Activated CD8-positive, alpha-beta memory T cell treated with anti-CD3 and anti-CD28 coated beads, Interleukin-2, amount 10 ng/mL, durations not matched to agents 7 days and 5 days (primary cell): ENCODE measurements around the gene TMC4. TPM values are rescaled to one million over a fixed set of nuclear protein-coding genes. Genes with fewer than 3 reads are reported as not detected.
"Not testable (repeated sequence)": the region's sequence is repeated elsewhere in the genome, so short reads cannot be mapped to it uniquely, and the experiment has no call there.

Experiments used
- ATAC-seq: fragments of 150-1000 bp; cut with Tn5 transposase; one replicate; pipeline ENCODE4 v1.10.0; 2021; ENCODE audit warnings: moderate library complexity
- CTCF ChIA-PET: fragments of 350-600 bp; sonication (Branson Sonifier 250); formaldehyde crosslinking; loops from one replicate; lab custom pipeline; 2021; ENCODE audit warnings: antibody characterized with exemption; lab: Charles Lee
- DNase-seq: peaks from one replicate; pipeline ENCODE4 v3.0.0-alpha.2; 2020
- H3K27ac Mint-ChIP-seq: one replicate; pipeline ENCODE4 v1.8.0; 2021; ENCODE audit warnings: mild to moderate bottlenecking, mixed read lengths
- H3K27me3 Mint-ChIP-seq: one replicate; pipeline ENCODE4 v1.8.0; 2021; ENCODE audit warnings: mixed read lengths
- H3K36me3 Mint-ChIP-seq: one replicate; pipeline ENCODE4 v1.8.0; 2021; ENCODE audit warnings: mild to moderate bottlenecking, mixed read lengths
- H3K4me1 Mint-ChIP-seq: one replicate; pipeline ENCODE4 v1.8.0; 2021; ENCODE audit warnings: mixed read lengths
- H3K4me3 Mint-ChIP-seq: one replicate; pipeline ENCODE4 v1.8.0; 2021; ENCODE audit warnings: mild to moderate bottlenecking, moderate library complexity, mixed read lengths
- H3K9me3 Mint-ChIP-seq: one replicate; pipeline ENCODE4 v1.8.0; 2022; ENCODE audit warnings: low read depth, mixed read lengths
- total RNA-seq, 2 experiments: library from RNA; stranded (reverse); gene quantifications; one replicate each; pipeline ENCODE4 v1.2.3, GENCODE V29; 2021

The TMC4 gene, protein sequence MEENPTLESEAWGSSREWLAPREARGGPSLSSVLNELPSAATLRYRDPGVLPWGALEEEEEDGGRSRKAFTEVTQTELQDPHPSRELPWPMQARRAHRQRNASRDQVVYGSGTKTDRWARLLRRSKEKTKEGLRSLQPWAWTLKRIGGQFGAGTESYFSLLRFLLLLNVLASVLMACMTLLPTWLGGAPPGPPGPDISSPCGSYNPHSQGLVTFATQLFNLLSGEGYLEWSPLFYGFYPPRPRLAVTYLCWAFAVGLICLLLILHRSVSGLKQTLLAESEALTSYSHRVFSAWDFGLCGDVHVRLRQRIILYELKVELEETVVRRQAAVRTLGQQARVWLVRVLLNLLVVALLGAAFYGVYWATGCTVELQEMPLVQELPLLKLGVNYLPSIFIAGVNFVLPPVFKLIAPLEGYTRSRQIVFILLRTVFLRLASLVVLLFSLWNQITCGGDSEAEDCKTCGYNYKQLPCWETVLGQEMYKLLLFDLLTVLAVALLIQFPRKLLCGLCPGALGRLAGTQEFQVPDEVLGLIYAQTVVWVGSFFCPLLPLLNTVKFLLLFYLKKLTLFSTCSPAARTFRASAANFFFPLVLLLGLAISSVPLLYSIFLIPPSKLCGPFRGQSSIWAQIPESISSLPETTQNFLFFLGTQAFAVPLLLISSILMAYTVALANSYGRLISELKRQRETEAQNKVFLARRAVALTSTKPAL
- 1 to 10 TPM in 1 of 2 experiments, under 1 TPM in 1; 0.89 to 1.3 TPM for total RNA-seq

DNA sequence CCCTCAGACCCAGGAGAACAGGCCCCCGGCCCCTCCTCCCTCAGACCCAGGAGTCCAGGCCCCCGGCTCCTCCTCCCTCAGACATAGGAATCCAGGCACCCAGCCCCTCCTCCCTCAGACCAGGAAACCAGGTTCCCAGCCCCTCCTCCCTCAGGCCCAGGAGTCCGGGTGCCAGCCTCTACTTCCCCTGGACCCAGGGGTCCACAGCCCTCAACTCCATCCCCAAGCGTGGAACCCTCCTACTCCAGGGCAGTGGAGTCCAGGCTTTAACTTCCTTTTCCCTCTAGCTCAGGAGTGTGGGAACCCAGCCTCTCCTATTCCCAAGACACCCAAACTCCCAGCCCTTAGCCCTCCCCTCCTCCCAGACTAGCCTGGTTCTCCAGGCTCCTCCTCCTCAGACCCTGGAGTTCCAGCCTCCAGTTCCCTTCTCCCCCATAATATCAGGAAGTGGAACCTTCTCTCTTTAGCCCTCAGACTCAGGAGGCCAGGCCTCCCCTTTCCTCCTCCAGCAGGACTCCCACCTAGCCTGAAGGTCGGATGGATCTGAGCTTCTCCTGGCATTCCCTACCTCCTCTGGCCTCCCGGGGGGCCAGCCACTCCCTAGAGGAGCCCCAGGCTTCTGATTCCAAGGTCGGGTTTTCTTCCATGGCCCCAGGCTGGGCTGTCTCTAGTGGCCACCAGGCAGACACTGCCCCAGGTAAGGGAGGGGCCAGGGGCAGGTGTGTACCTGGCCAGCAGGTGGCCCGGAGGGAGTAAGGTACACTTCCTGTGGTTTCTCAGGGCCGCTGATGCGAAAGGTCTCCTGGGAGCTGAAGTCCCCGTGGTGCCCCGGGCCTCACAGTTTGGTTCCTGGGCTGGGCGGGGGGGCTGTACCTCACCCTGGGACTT, at the start of gene TMC4:
TMC4 (minus strand) TSS at position 690 of the 888 bp plus-strand sequence; CDS start at position 647, 43 bp downstream.
- H3K27ac Mint-ChIP-seq: no peak within 1 kb of the TSS
- CTCF ChIA-PET: interaction anchor here (1.0 to 1.9 kb wide), 3 partner anchors 10 to 93 kb away, joined by 3 to 5 read pairs (median 5); partner anchors contain the start of gene MBOAT7
- DNase-seq (no peak), ATAC-seq (no peak)
- H3K9me3 Mint-ChIP-seq: no peaks in the 10 kb centered on the region
- H3K4me3 Mint-ChIP-seq: no peak within 1 kb of the TSS
- no peaks in the 10 kb centered on the region for H3K36me3 Mint-ChIP-seq
- H3K4me1 Mint-ChIP-seq: peaks cover 2% of the 10 kb centered on the region
- H3K27me3 Mint-ChIP-seq: no peaks in the 10 kb centered on the region

DNA sequence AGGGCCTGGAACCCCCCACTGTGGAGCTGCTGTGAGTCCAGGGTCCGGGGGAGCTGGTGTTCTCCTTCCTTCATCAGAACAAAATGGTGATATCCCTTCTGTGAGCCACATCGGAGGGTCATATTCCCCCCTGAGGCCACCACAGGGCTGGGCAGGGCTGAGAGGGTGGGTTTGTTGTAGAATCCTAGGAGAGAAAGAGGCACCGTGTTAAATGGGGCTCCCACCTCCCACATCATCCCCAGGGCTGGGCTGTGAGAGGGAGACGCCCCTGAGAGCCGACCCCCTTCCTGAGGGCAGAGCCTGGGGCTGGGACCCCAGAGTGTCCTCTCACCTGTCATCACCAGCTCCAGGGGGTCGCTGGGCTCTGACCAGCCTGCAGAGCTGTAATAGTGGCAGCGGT, 49.0 kb upstream of the TMC4 start:
- H3K4me1 Mint-ChIP-seq, H3K27ac Mint-ChIP-seq, H3K4me3 Mint-ChIP-seq, H3K9me3 Mint-ChIP-seq, H3K36me3 Mint-ChIP-seq, DNase-seq, ATAC-seq, CTCF ChIA-PET: not testable (repeated sequence)
- H3K27me3 Mint-ChIP-seq: peaks cover 12% of the 10 kb centered on the region

DNA sequence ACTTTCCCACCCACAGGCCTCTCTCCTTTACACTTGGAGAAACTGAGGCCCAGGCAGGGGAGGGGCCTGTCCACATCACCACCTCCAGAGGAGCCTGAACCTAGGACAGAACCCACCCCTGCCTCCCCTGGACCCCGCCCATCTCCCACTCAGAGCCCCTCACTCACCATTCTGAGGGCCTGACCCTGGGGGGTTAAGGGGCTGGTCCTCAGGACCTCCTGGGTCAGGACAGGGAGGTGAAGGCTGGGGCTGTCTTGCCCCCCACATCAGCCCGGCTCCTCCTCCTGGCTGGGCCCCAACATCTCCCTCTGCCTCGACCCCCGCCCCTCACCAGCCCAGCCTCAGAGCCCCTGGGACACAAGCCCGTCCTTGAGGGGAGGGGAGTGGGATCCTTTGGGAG, 46.7 kb upstream of the TMC4 start:
- H3K27ac Mint-ChIP-seq, H3K4me3 Mint-ChIP-seq, CTCF ChIA-PET, H3K36me3 Mint-ChIP-seq, H3K9me3 Mint-ChIP-seq, ATAC-seq, H3K27me3 Mint-ChIP-seq, H3K4me1 Mint-ChIP-seq, DNase-seq: not testable (repeated sequence)

DNA sequence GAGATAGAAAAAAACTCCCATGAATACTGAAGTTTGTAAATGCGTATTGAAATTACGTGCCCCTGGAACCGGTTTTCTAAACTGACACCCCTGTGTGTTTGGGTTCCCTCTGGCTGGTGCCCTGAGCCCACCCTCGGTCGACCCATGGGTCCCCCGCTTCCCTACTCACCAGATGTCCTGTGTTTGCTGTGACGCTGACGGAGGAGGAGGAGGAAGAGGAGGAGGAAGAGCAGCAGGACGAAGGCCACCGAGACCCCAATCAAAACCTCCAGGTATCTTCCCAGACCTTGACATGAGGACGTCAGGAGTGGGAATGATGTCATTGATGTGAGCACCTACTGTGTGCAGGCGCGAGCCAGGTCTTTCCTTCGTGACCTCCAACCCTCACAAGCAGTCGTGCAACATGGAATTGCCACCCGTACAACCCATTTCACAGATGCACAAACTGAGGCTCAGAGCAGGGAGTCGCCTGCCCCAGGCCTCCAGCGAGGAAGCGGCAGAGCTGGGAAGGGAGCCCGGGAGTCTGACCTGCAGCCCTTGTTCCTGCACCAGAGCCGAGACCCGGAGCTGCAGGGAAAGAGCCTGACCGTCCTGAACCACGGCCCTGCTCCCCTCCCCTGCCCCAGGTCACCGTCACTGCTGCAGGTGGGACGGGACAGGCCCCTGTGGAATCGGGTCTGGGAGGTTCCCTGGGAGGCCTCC, 46.2 kb upstream of the TMC4 start:
- ATAC-seq: no peak
- peaks cover 9% of the 10 kb centered on the region for H3K27me3 Mint-ChIP-seq
- H3K4me1 Mint-ChIP-seq: peaks cover 6% of the 10 kb centered on the region
- no peak overlapping the region for H3K4me3 Mint-ChIP-seq
- H3K27ac Mint-ChIP-seq: no peak overlapping the region
- CTCF ChIA-PET: no interaction called here
- DNase-seq: no peak
- no peaks in the 10 kb centered on the region for H3K9me3 Mint-ChIP-seq
- peaks cover 1% of the 10 kb centered on the region for H3K36me3 Mint-ChIP-seq

DNA sequence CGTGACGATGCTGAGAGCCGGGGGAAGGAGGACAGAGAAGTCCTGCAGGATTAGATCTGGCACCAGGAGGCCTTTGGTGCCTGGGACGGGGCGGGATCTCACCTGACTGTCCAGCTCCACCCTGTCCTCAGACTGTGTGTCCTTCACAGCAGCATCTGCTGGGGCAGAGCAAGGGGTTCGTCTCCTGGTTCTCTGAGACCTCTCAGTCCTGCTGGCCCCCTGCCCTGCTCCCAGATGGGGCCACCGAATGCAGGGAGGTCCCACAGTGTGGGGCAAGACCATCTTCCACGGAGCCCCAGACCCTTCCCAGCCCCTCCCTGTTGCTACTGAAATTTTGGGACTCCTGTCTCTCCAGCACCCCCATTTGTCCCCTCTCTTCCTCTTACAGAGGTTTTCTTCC, 45.3 kb upstream of the TMC4 start:
- no peak for DNase-seq
- Mint-ChIP-seq H3K9me3 (no peaks in the 10 kb centered on the region), H3K4me3 (no peak overlapping the region), H3K4me1 (peaks cover 4% of the 10 kb centered on the region), H3K27ac (no peak overlapping the region), H3K36me3 (peaks cover 3% of the 10 kb centered on the region), H3K27me3 (peaks cover 3% of the 10 kb centered on the region)
- CTCF ChIA-PET: no interaction called here
- ATAC-seq: no peak

DNA sequence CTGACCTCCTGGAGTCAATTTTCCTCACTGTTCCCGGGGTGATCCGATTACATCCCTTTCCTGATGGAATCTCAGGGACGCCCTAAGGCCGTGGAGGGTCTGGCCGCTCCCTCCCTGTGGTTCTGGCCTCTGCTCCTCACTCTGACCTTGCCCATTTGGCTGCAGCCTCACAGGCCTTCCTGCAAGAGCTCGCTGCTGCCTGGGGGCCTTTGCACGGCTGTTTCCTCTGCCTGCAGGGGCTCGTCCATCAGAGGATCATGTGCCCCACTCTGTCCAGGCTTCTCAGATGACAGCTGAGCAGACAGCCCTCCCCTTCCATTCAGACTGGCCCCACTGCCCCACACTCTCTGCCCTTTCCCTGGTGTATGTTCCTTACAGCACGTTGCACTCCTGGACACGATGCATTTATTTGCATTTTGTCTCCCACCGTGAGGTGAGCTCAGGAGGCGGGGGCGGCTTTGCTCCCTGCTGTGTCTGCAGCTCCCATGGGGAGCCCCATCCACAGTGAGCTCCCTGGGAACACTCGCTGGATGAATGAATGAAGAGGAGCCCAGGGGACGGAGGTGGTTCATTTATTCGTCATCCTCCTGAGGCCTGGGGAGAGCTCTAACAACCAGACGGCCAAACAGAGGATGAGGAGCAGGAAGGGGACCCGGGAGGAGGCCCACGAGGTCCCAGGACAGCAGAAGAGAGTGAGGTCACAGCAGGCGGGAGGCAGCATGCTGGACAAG, 44.7 kb upstream of the TMC4 start:
- H3K4me3 Mint-ChIP-seq, ATAC-seq, CTCF ChIA-PET: not testable (repeated sequence)

DNA sequence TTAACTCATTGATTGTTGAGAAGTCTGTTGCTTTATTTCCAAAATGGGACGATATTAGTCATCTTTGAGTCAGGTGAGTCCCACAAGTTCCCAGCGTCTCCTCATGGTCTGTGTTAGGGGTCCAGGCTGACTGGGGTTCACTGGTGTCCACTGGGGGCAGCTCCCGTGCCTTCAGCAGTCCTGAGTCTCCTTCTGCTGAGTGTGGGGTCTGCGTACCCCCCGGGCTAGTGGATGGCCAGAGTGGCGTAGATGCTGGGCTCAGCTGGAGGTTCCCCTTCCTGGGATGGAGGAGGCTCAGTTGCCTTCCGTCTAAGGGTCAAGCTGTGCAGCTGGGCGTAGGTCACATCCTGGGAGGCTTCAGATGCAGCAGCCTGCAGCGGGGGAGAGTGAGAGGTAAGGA, 43.9 kb upstream of the TMC4 start:
- no peak for DNase-seq
- H3K27ac Mint-ChIP-seq: no peak overlapping the region
- H3K36me3 Mint-ChIP-seq: peaks cover 6% of the 10 kb centered on the region
- CTCF ChIA-PET: no interaction called here
- no peak for ATAC-seq
- H3K9me3 Mint-ChIP-seq: no peaks in the 10 kb centered on the region
- H3K4me1 Mint-ChIP-seq: no peaks in the 10 kb centered on the region
- peaks cover 2% of the 10 kb centered on the region for H3K27me3 Mint-ChIP-seq
- H3K4me3 Mint-ChIP-seq: no peak overlapping the region

More for the DNA sequence above, 44.7 kb upstream of the TMC4 start:
- not testable (repeated sequence) for DNase-seq, H3K27ac Mint-ChIP-seq, H3K36me3 Mint-ChIP-seq, H3K9me3 Mint-ChIP-seq, H3K27me3 Mint-ChIP-seq, H3K4me1 Mint-ChIP-seq

DNA sequence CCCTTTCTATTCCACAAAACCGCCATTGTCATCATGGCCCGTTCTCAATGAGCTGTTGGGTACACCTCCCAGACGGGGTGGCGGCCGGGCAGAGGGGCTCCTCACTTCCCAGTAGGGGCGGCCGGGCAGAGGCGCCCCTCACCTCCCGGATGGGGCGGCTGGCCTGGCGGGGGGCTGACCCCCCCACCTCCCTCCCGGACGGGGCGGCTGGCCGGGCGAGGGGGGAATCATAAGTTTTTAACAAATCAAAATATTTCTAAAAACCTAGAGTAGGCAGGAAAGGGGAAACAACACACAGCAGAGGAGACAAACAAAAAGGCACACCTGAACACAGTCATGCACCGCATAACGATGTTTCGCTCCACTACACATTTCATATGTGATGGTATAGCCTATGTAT, 41.8 kb upstream of the TMC4 start:
- H3K27me3 Mint-ChIP-seq, ATAC-seq, H3K9me3 Mint-ChIP-seq, H3K4me3 Mint-ChIP-seq, H3K27ac Mint-ChIP-seq, DNase-seq, CTCF ChIA-PET: not testable (repeated sequence)
- Mint-ChIP-seq H3K4me1 (peaks cover 17% of the 10 kb centered on the region), H3K36me3 (peaks cover 15% of the 10 kb centered on the region)

DNA sequence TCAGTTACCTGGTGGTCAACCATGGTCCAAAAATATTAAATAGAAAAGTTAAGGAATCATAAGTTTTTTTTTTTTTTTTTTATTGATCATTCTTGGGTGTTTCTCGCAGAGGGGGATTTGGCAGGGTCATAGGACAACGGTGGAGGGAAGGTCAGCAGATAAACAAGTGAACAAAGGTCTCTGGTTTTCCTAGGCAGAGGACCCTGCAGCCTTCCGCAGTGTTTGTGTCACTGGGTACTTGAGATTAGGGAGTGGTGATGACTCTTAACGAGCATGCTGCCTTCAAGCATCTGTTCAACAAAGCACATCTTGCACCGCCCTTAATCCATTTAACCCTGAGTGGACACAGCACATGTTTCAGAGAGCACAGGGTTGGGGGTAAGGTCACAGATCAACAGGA, 41.3 kb upstream of the TMC4 start:
- not testable (repeated sequence) for H3K27ac Mint-ChIP-seq

DNA sequence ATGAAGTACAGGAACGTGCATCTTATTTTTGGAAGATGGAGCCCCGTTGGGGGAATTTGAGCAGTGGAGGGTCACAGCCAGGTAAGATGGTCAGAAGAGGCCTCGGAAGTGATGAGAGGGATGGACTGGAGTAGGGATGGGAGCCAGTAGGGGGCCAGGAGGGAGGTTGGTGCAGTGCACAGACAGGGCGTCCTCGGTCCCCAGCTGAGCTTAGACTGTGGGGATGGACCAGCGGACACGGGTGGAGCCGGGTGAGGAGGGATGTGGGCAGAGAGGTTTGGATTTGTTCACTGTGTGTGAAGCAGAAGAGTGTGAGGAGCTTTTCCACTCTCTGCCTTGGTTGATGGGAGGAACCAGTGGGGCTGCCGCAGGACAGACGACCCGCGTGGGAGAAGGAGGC, 38.3 kb upstream of the TMC4 start:
- H3K4me1 Mint-ChIP-seq: peaks cover 51% of the 10 kb centered on the region
- no peak for DNase-seq
- peaks cover 37% of the 10 kb centered on the region for H3K36me3 Mint-ChIP-seq

More for the DNA sequence above, 41.3 kb upstream of the TMC4 start:
- DNase-seq, H3K4me3 Mint-ChIP-seq, H3K27me3 Mint-ChIP-seq, H3K9me3 Mint-ChIP-seq, ATAC-seq, CTCF ChIA-PET: not testable (repeated sequence)
- H3K4me1 Mint-ChIP-seq: peaks cover 22% of the 10 kb centered on the region
- H3K36me3 Mint-ChIP-seq: peaks cover 15% of the 10 kb centered on the region

DNA sequence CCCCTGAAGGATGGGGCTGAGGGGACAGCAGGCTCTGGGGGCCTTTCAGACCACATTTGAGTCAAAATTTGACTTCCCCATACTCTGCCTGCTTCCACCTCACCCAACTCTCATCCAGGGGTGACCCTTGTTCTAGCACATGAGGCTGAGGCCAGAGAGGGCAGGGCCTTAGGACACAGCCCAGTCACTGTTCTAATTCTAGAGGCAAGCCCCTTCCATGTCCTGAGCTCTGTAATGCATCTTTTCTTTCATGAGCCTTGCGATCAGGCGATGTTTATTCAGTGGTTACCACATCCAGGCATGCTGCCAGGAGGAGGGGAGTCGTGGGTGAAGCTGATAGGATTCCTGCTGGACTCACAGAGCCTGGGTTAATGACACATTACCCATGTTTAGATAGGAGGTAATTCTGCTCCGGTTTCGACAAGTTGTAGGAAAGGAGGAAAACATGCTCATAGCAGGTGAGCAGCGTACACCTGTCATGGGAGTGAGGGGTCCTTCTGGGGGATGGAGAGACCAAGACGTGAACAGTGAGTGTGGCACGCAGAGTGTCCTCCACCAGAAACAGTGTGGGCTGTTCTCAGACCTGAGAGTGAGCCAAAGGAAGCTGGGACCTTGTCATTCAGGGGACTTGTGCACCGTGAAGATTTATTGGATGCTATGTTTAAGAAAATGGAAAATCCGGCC, 37.0 kb upstream of the TMC4 start:
- Mint-ChIP-seq H3K4me1 (peaks cover 63% of the 10 kb centered on the region), H3K4me3 (no peak overlapping the region), H3K36me3 (peaks cover 46% of the 10 kb centered on the region), H3K27ac (peak overlapping the region; percentile 63), H3K27me3 (no peaks in the 10 kb centered on the region), H3K9me3 (no peaks in the 10 kb centered on the region)
- DNase-seq: no peak
- ATAC-seq: no peak
- CTCF ChIA-PET: interaction anchor here (1.1 to 2.3 kb wide), 3 partner anchors 9 to 43 kb away, joined by 3 to 9 read pairs (median 8); partner anchors contain the start of gene RPS9

More for the DNA sequence above, 38.3 kb upstream of the TMC4 start:
- H3K9me3 Mint-ChIP-seq: no peaks in the 10 kb centered on the region
- H3K27me3 Mint-ChIP-seq: no peaks in the 10 kb centered on the region
- H3K4me3 Mint-ChIP-seq: no peak overlapping the region
- peak; percentile 1 for ATAC-seq
- peak overlapping the region; percentile 58 for H3K27ac Mint-ChIP-seq
- CTCF ChIA-PET: interaction anchor here (0.9 to 2.3 kb wide), 4 partner anchors 10 to 178 kb away, joined by 3 to 9 read pairs (median 6); partner anchors contain the start of gene RPS9
